ENCODE data around the gene CNTN1. TPM values are rescaled to one million over a fixed set of nuclear protein-coding genes. Genes with fewer than 3 reads are reported as not detected.
"Not testable (repeated sequence)": the region's sequence is repeated elsewhere in the genome, so short reads cannot be mapped to it uniquely, and the experiment has no call there.

Gene CNTN1
- total RNA-seq, 1 experiment from 2014 or later, result 4.5 TPM

DNA sequence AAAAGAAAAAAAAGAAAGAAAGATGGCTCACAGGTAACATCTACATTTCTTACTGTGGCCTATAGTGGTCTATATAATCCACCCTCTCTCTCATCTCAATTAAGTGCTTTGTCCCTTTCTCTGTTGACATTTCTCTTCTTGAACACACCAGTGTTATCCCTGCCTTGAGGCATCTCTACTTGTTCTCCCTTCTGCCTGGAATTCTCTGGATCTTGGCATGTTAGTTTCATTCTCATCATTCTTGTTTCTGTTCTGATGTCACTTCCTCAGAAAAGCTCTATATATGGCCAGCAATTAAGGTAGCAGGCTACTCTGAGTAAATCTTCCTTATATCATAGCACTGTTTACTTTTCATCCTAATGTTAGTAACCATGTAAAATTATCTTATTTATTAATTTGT is 340.1 kb downstream of the CNTN1 start:
- no peak for DNase-seq (ENCODE audit: low spot score)

DNA sequence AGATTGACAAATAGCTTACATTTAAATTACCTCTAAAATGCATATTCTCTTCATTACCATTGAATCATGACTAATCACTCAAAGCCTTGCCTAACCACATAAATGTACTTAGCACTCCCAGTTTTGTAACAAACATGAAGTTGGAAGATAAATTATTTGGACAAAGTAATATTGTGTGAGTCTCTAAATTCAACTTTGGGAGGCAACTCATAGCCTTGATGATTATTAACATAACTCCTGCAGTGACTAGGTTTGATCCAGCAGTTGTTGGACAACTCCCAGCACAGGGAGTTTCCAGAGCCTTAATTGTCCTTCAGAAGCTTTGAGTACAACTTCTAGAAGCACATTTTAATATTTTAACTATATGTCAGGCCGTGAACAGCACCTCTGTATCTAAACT is 342.4 kb downstream of the CNTN1 start:
- DNase-seq (ENCODE audit: low spot score), result peak; percentile 14

DNA sequence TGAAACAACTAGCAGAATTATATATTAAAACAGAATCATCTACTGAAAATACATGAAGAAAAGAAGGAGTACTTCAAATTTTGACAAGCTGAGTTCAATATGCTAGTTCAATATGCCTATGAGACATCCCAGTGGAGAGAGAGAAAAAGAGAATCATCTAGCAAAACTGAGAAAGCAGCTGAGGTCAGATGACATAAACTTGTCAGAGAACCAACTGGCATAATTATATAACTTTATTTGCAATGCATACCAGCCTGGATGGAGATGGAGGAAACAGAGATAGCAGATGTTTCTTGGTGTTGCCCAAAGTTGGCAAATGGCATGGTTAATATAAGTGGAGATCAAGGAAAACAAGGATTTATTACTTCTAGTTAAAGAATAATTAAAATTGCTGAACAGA is 347.2 kb downstream of the CNTN1 start:
- DNase-seq (ENCODE audit: low spot score), result no peak

DNA sequence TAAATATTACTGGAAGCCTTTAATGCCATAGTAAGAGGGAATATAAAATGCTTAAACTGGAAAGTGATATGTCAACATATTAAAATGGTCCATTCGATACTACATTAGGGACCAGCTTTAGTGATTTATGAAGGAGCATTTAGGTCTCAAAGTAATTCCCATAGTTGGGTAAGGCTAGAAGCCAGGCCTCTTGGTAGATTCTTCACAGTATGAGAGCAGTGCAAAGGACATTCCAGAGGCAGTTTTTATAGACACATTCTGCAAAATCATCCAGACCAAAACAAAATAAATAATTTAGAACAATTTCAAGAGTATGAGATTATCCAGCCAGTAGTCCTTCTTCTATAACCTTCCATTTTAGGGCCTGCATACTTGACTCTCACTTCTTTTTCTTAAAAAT is 353.3 kb downstream of the CNTN1 start:
- no peak for DNase-seq (ENCODE audit: low spot score)

DNA sequence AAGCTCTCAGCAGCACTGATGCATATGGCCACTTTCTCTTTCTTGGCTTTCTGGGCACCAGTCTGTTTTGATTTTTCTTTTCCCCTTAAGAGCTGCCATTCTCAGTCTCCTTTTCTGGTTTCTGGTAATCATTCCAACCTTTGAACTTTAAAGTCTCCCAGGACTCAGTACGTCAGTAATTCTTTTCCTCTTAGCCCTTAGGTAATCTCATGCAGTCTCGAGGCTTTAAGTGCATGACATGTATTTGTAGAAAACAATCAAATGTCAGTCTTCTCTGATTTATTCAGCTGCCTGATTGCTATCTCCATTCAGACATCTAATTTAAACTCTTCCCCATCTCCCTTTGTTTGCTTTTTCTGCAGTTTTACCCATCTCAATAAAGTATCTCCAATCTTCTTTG is 356.8 kb downstream of the CNTN1 start:
- DNase-seq (ENCODE audit: low spot score), result no peak

DNA sequence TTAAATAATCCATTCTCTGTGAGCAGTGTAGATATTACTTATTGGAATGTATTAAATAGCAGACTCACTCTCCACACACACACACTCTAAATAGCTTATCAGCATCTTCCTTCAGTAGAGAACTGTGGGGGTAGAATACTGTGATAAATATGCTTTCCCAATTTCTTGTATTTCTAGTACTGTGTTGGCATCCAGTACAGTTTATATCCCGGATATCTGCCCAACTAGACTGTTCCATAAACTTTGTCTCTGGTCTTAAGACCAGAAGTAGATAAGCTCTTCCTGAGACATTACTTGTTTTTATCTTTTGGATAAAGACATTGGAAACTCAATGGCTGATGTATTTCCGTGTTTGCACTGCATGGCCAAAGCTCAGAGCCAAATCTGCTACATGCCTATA is 359.7 kb downstream of the CNTN1 start:
- no peak for DNase-seq (ENCODE audit: low spot score)

DNA sequence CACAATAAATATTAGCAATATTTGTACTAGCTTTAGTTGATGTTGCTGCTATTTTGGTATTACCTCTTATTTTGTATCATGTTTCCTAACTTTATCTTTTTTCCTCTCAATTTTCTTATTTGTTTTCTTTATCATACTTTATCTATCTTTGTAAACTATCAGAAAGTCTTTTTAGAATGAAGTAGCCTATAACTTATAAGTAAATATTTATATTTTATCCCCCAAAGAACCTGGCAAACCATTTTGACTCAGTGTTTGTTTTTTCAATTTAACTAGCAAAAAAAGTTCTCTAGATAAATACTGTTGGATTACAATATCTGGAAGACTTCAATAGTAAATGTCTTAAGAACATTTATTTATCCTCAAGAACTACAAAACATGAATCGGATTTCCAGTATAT is 360.2 kb downstream of the CNTN1 start:
- no peak for DNase-seq (ENCODE audit: low spot score)

DNA sequence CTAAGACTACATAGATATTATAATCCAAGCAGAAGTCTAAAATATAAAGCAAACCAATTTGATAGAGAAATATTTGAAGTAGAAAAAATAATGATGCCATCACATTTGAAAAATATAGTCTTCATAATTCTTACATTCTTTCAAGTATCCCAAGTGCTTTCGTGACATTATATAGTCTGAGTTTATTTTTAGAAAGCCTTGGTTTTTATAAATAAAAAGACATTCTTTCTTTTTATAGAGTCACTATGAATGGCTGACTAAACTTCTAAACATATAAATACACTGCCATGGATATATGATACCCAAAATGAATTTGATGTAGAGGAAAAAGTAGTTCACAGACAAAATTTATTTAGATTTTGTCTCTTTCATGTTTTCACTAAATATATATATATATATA is 360.8 kb downstream of the CNTN1 start:
- no peak for DNase-seq (ENCODE audit: low spot score)

DNA sequence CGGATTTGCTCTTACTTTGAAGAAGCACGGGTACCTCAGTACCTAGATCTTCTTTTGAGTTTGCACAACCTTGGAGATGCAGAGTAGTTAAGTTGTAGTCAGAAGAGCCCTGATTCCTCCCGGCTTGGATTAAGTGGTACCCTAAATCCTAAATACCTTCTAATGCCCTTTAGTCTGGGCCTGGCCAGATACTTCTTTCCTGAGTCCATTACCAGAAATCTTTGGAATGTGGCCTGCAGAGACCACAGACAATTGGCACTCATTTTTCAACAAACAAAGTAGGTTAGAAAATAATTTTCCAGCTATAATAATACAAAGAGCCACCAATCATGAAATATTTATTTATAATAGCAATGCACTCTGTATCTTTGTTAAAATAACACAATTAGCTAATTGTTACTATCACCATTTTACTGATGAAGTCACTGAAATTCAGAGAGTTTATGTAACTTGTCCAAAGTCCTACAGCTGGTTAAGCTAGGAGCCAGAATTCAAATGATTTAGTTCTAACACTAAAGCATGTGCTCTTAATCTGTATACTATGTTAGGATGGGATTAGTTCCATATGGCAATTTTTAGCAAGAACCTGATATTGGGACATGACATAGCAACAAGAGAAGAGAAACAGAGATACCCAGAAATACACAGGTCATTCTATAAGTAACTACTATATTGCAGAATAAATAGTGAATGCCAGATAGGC is 363.8 kb downstream of the CNTN1 start:
- peak; percentile 1 for DNase-seq (ENCODE audit: low spot score)

DNA sequence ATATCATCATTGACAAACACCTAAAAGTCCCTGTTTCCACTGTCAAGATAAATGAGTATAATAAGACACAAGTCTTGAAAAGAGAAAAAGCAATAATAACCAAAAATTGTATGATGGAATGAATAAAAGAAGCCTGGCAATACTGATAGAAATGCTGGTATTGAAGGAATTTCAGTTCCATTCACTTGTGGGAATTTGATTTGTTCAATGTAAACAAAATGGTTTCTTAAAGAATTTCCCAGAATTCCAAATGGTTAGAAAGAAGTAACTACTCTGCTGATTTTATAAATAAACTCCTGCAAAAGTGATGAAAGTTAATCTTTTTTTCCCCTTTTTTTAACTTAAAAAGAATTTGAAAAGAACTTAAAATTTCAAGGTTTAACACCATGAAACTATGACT is 366.0 kb downstream of the CNTN1 start:
- DNase-seq (ENCODE audit: low spot score), result no peak

DNA sequence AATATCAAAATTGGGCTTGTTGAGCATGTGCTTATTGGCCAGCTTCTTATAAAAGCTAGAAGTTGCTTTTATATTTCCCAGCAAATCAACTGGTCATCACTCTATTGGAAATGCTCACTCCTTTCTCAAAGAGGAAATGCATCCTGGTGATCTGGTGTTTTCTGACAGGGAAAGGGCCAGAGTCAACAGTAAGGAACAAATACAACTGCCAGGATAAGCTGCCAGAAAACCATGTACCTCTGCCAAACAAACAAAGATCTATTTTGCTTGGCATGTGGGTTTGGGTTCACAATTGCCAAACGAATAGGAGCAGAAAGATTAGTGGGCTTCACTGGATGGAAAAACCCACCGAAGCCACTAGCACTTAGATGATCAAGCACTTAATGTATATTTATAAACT is 369.0 kb downstream of the CNTN1 start:
- DNase-seq (ENCODE audit: low spot score), result no peak

DNA sequence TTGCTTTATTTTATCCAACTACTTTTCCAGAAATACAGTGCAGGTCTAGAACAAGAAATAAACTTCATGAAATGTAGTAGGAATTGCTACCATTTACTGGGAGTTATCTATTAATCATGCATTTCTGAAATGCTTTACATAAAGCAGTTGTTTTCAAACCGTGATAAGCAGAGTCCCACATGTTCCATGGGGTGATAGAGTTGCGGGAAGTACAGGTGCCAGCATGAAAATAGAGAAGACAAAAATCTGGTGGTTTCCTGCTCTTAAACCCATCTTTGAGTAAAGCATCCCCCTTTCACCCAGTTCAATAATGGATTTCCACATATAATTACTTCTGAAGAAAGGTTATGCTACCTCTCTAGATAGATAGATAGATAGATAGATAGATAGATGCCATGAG is 372.2 kb downstream of the CNTN1 start:
- DNase-seq (ENCODE audit: low spot score), result no peak

DNA sequence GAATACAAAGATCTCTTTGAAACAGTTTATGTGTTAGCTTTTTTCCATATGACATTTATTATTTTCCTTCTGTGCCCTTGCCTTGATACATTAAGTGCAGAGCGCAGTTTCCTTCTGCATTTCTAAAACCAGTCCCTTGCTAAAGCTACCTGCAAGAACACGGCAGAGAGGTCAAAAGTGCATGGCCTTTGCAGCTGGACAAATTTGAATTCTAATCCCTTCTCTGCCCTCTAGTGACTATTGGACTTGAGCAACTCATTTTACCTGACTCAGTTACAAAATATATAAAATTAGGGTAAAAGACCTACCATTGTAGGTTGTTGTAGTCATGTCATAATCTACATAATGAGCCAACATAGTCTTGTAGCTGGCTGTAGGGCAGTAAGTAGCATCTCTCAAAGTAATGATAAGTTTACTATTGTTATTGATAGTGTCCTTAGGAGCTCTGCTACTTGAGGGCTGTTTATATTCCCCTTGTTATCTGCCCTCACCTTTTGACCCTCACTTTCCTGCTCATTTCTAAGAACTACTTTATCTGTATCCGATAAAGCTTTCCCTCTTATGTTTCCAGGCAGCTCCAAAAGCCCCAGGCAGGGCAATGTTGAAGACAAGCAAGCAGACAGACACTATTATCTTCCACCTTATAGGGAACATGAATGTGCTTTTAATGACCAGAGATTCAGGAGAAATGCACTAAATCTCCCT is 375.9 kb downstream of the CNTN1 start:
- DNase-seq (ENCODE audit: low spot score), result no peak

DNA sequence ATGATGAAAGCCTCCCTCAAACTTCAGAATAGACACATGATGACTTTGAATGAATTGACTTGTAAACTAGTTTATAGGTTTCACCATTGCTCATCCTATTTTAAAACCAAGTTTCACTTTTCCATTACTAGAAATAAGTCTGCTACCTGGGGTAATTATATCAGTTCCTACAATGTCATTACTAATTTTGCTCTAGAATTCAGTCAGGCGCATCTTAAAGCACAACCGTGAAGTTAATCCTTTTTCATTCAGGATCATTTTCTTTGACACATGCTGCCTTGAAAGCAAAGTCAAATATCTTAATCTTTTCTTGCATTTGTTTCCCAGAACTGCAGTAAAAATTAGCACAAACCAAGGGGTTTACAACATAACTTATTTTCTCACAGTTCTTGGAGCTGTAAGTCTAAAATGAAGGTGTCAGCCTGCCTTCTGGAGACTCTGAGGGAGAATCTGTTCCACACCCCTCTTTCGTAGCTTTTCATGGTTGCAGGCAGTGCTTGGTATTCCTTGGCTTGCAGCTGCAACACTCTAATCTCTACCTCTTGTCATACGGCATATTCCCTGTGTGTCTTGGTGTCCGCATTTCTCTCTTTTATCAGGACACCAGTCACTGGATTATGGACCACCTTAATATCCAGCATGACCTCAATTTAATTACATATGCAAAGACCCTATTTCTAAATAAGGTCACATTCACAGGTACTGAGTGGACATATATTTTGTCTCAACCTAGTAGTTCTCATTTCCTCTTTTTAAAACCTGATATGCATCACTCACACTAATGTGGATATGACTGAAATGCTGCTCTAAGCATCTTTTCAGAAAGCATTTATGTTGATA is 381.6 kb downstream of the CNTN1 start:
- no peak for DNase-seq (ENCODE audit: low spot score)

DNA sequence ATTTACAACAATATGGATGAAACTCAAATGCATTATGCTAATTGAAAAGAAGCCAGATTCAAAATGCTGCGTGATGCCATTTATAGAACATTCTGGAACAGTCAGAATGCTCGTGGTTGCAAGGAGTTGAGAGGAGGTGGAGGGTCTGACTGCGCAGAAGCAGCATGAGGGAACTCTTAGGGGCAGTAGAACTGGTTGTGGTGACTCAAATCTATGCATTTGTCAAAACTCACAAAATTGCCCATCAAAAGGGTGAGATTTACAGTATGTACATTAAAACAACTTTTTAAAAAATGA is 382.2 kb downstream of the CNTN1 start:
- no peak for DNase-seq (ENCODE audit: low spot score)

DNA sequence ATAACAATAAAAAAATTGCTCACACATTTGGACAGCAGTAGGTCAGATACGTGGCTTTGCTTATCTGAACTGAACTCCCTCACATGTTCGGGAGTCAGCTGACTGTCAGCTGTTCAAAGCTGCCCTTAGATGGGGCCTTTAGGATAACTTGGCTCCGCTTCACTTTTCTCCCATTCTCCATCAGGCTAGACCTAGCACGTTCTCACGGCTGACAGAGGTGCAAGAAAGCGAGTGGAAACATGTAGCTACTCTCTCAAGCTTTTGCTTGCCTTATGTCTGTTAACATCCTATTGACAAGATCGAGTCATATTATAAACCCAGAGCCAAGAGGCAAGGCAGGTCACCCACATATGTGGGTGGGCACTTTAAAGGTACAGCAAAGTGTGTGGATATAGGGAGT is 383.9 kb downstream of the CNTN1 start:
- DNase-seq (ENCODE audit: low spot score), result no peak

DNA sequence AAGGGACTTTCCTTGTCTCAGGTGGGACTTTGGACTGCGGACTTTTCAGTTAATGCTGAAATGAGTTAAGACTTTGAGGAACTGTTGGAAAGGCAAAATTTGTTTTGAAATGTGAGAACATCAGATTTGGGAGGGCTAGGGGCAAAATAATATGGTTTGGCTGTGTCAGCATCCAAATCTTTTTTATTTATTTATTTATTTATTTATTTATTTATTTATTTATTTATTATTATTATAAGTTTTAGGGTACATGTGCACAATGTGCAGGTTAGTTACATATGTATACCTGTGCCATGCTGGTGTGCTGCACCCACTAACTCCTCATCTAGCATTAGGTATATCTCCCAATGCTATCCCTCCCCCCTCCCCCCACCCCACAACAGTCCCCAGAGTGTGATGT is 389.0 kb downstream of the CNTN1 start:
- DNase-seq (ENCODE audit: low spot score), result not testable (repeated sequence)

DNA sequence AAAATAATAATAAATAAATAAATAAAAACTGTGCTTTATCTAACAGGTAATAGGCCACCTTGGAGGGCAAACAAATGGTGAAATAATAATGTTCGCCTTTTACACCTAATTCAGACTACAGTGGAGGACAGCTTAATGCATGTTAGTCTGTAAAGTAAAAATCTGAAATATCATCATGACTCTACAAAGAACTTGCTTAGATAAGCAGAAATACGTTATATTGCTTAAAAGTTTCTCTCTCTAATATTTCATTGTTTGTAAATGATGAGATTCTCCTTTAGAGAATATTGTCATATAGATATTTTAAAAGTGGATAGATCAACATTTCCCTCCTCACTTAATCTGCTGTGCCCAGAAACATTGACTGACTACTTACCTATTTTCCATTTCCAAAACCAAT is 397.2 kb downstream of the CNTN1 start:
- DNase-seq (ENCODE audit: low spot score), result no peak

DNA sequence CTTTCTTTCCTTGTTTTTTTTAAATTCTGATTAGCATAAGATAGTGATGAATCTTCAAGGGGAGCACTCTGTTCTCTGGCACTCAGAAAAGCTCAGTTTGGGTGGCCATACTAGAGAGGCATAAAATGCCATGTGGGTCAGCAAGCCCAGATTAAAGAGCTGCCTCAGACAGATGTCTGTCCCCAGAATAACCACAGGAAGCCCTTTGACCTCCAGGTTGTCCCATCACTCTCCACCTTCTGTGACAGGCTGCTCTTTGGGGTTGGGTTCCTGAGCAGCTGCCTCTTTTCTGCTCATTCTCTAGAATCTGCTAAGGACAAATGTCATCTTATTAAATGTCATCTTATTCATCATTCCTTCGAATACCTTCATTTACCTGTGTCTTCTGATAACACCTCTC is 399.9 kb downstream of the CNTN1 start:
- no peak for DNase-seq (ENCODE audit: low spot score)

DNA sequence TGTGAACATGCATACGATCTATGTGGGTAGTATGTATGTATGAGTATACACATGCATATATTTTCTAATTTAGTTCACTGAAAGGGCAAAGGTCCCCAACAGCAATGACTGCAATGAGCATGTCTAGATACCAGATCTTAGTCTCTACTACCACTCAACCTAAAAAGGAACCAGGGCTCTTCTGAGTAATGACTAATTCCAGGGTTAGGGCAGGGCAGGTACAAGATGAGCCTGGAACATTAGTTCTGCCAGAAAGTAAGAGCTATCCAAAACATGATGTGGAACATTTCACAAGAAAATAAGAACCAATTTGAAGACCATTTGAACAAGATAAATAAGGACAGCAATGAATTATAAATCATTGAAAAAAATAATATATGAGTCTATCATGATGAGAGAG is 404.6 kb downstream of the CNTN1 start:
- no peak for DNase-seq (ENCODE audit: low spot score)

DNA sequence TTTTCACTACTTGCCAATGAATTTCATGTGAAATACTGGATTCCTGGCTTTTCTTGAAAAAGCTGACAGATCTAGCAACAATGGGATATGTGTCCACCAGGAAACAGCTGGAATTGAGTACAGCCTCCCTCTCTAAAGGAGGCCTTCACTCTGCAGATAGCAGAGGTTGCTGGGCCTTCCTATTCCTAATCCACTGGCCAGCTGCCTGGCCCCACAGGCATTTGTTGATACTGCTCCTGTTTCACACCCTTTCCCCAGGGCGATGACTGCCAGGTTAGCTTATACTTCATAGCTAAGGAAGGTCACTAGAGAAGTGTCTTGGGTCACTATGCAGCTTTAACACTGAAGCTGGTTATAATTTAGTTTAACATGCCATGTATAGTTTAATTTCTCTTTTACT is 408.3 kb downstream of the CNTN1 start:
- no peak for DNase-seq (ENCODE audit: low spot score)

DNA sequence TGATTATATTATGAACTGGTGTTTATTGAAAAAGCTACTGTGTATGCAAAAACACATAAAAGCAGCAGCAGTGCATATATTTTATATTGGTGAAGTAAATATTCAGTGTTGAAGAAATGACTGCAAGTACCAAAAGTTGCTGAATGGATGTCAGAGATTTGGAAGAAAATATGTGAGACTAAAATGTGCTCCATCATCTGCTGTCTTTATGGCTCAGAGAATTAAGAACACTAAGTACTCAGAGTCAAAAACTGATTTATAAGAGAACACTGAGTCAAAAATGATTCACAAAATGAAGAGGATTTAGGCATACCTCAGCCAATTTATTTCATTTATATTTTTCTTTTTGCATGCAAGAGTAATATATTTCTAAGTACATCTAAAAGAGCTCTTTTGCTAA is 409.6 kb downstream of the CNTN1 start:
- no peak for DNase-seq (ENCODE audit: low spot score)

DNA sequence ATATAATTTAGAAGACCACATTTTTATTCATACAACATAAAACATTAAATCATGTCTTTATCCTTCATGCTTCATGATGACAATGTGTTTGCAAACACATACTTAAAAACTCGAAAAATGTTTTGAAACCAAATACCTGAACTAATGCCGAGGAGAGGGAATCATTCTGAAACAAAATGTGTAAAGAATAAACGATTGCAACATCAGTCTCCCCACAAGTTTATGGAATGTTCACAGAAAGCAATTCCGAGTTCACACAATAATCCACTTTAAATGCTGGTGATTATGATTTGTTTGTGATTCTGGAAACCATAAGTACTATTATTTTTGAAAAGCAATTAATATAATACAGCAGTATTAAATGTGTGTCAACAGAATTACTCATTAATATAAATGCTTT is 411.4 kb downstream of the CNTN1 start:
- no peak for DNase-seq (ENCODE audit: low spot score)

All from A172 (cell line).